Measurements from ENCODE around the gene TTC1. TPM values are rescaled to one million over a fixed set of nuclear protein-coding genes. Genes with fewer than 3 reads are reported as not detected.

TTC1 gene
- total and polyA plus RNA-seq, 8 donors = 2.3 to 50.0 (median 33.0) TPM

DNA sequence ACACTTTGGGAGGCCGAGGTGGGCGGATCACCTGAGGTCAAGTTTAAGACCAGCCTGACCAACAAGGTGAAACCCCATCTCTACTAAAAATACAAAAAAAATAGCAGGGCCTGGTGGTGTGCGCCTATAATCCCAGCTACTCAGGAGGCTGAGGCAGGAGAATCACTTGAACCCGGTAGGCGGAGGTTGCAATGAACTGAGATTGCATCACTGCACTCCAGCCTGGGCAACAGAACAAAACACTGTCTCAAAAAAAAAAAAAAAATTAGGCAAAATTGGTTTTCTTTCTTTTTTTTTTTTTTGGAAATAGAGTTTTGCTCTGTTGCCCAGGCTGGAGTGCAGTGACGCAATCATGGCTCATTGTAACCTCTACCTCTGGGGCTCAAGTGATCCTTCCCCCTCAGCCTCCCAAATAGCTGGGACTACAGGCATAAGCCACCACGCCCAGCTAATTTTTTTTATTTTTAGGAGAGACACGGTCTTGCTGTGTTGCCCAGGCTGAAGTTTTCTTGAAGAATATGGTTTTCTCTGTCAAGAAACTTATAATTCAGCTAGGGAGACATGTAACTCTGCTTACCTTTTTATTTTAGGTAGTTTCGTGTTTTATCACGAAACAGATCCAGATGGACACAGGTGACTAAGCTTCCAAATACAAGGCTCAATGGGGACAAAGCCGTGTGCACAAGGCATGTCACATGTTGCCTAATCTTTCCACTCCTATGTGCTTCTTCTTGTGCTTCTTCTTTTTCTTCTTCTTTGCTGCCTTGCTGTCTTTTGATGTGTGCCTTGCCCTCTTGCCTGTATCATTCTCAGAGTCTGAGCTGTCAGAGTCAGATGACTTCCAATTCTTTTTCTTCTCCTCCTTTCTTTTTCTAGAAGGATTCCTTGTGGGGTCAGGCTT lies 14.3 kb downstream of the TTC1 start:
- Histone ChIP-seq H3K4me1 (peaks cover 8 to 40% (median 17%) of the 10 kb centered on the region in 4 donors), H3K27ac (no peak overlapping the region), H3K27me3 (no peaks in the 10 kb centered on the region), H3K4me3 (no peak overlapping the region), H3K36me3 (peaks cover 0 to 59% (median 43%) of the 10 kb centered on the region in 4 donors), H3K9me3 (no peaks in the 10 kb centered on the region)
- TF ChIP-seq, protein P1, sequence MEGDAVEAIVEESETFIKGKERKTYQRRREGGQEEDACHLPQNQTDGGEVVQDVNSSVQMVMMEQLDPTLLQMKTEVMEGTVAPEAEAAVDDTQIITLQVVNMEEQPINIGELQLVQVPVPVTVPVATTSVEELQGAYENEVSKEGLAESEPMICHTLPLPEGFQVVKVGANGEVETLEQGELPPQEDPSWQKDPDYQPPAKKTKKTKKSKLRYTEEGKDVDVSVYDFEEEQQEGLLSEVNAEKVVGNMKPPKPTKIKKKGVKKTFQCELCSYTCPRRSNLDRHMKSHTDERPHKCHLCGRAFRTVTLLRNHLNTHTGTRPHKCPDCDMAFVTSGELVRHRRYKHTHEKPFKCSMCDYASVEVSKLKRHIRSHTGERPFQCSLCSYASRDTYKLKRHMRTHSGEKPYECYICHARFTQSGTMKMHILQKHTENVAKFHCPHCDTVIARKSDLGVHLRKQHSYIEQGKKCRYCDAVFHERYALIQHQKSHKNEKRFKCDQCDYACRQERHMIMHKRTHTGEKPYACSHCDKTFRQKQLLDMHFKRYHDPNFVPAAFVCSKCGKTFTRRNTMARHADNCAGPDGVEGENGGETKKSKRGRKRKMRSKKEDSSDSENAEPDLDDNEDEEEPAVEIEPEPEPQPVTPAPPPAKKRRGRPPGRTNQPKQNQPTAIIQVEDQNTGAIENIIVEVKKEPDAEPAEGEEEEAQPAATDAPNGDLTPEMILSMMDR (IDR thresholded peaks at IDR 0.05) = no peak
- TF ChIP-seq POLR2A (IDR thresholded peaks at IDR 0.05) = no peak
- no peak for TF ChIP-seq POLR2AphosphoS5 (IDR thresholded peaks at IDR 0.05)
- no peak for TF ChIP-seq EP300 (IDR thresholded peaks at IDR 0.05)
- whole genome bisulfite sequencing, 5 donors = 87 to 95% (median 90%) methylated on average over 11 of the region's 11 CpGs
- no peak for DNase-seq
- intact Hi-C loops (cut with DNase I; ENCODE audit: low total_unique reads) = loop anchor here (10.0 kb wide), 1 partner anchor 322 kb away; no protein-coding TSS in a partner anchor

DNA sequence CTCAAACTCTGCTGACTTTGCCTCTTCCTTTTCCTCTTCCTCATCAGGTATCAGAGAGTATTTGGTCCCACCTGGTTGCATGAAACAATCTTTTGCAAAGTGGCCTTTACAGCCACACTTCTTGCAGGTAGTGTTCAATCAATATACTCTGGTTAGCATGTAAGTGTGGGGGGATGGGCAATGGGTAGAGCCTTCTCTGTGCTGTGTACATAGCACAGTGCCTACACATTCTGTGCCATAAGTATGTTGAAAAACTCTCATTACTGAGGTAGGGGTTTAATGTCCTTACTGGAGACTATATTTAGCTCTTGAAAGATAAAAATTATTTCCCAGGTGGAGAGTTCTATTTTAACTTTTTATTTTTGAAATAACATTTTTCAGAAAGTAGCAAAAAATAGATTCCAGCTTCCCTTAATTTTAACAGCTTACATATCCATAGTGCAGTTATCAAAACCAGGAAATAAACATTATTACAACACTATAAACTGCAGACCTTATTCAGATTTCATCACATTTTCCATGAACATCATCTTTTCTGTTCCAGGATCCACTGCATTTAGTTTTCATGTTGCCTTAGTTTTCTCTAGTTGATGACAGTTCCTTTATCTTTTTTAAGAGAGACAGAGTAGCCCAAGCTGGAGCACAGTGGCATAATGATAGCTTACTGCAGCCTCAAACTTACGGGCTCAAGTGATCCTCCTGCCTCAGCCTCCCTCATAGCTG lies 15.1 kb downstream of the TTC1 start:
- DNase-seq = no peak
- no peak overlapping the region for H3K27ac ChIP-seq
- 37 to 100% (median 44%) methylated on average over 1 of the region's 1 CpG for WGBS, 5 donors
- no peaks in the 10 kb centered on the region for H3K27me3 ChIP-seq
- H3K4me3 ChIP-seq = no peak overlapping the region
- no peak for TF ChIP-seq EP300 (IDR thresholded peaks at IDR 0.05)
- no peak for TF ChIP-seq POLR2A (IDR thresholded peaks at IDR 0.05)
- TF ChIP-seq POLR2AphosphoS5 (IDR thresholded peaks at IDR 0.05) = no peak
- TF ChIP-seq, protein P1 (IDR thresholded peaks at IDR 0.05) = no peak
- peaks cover 0 to 62% (median 45%) of the 10 kb centered on the region in 4 donors for H3K36me3 ChIP-seq
- intact Hi-C loops (cut with DNase I; ENCODE audit: low total_unique reads) = loop anchor here (10.0 kb wide), 1 partner anchor 321 kb away; no protein-coding TSS in a partner anchor
- no peaks in the 10 kb centered on the region for H3K9me3 ChIP-seq
- H3K4me1 ChIP-seq = peaks cover 8 to 40% (median 17%) of the 10 kb centered on the region in 4 donors

DNA sequence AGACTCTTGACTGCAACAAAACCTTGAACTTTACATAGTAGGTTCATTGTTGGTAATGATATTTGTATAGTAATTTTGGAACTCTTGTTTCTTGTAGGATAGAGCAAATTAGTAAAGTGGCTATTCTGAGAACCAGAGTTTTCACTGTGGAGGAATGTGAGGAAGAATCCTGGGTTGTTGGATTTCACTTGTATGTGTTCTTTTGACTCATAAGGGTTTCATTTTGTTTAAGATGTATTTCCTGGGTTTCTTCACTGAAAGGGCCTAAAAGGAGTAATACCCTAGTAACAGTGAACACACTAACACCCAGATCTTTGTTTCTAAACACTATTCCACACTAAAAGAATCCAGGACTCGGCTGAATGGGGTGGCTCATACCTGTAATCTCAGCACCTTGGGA lies 20.1 kb downstream of the TTC1 start:
- 88 to 96% (median 89%) methylated on average over 1 of the region's 1 CpG for WGBS, 5 donors
- H3K9me3 ChIP-seq = no peaks in the 10 kb centered on the region
- H3K4me3 ChIP-seq = no peak overlapping the region
- TF ChIP-seq, protein P1 (IDR thresholded peaks at IDR 0.05) = no peak
- TF ChIP-seq POLR2AphosphoS5 (IDR thresholded peaks at IDR 0.05) (no peak), EP300 (IDR thresholded peaks at IDR 0.05) (no peak)
- H3K27ac ChIP-seq = peak overlapping the region in 2 of 5 donors; percentile 16 to 53
- peaks cover 0 to 62% (median 40%) of the 10 kb centered on the region in 4 donors for H3K36me3 ChIP-seq
- DNase-seq = no peak
- intact Hi-C loops (cut with DNase I; ENCODE audit: low total_unique reads) = loop anchor here (10.0 kb wide), 1 partner anchor 316 kb away; no protein-coding TSS in a partner anchor
- peaks cover 9 to 29% (median 20%) of the 10 kb centered on the region in 4 donors for H3K4me1 ChIP-seq
- H3K27me3 ChIP-seq = no peaks in the 10 kb centered on the region

DNA sequence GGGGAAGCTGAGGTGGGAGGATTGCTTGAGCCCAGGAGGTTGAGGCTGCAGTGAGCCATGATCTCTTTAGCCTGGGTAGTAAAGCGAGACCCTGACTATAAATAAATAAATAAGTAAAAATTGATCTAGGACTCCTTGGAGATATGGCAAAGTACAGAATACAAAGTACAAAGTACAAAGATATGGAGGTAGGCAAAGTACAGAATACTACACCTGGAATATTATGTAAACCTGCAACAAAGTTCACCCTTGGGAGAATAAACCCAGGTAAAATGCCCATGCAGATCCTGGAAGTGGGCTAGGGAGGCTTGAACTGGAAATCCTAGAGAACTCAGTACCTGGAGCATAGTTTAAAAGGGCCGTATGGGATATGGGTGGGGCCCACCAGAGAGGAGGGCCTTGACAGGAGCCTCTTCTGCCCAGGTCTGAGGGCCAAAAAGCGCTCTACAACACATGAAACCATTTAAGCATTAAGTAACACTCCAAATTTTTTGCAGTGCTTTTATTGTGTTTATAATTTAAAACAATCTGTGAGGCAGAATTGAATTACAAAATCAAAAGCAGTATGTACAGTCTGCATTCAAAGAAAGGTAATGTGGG lies 20.7 kb downstream of the TTC1 start:
- WGBS, 5 donors = 56 to 78% (median 68%) methylated on average over 3 of the region's 3 CpGs
- peak in 1 of 2 donors; percentile 39 for DNase-seq
- TF ChIP-seq, protein P1 (IDR thresholded peaks at IDR 0.05) = no peak
- TF ChIP-seq EP300 (IDR thresholded peaks at IDR 0.05) (no peak), POLR2AphosphoS5 (IDR thresholded peaks at IDR 0.05) (no peak), POLR2A (IDR thresholded peaks at IDR 0.05) (no peak)
- Histone ChIP-seq H3K27ac (peak overlapping the region in 4 of 5 donors; percentile 16 to 70 (median 32)), H3K4me3 (no peak overlapping the region), H3K36me3 (peaks cover 0 to 65% (median 37%) of the 10 kb centered on the region in 4 donors), H3K27me3 (no peaks in the 10 kb centered on the region), H3K4me1 (peaks cover 9 to 28% (median 20%) of the 10 kb centered on the region in 4 donors), H3K9me3 (no peaks in the 10 kb centered on the region)
- intact Hi-C loops (cut with DNase I; ENCODE audit: low total_unique reads) = loop anchor here (10.0 kb wide), 1 partner anchor 315 kb away; no protein-coding TSS in a partner anchor
